Panc1 (cell line): ENCODE results near the gene FAM234B. TPM values are rescaled to one million over a fixed set of nuclear protein-coding genes. Genes with fewer than 3 reads are reported as not detected.

Experiments used
- ATAC-seq: fragments of 200-7000 bp; cut with Tn5 transposase; 2 replicates; pipeline ENCODE4 v1.9.1; 2020; ENCODE audit warnings: mild to moderate bottlenecking, moderate library complexity
- BruUV-seq: library from RNA; stranded (reverse); fragments of 400-500 nt; replicated peaks from 2 replicates; lab custom pipeline; 2021; lab: Mats Ljungman, UMichigan
- CTCF ChIA-PET: fragments of 300-600 bp; sonication (Branson Sonifier 250); formaldehyde crosslinking; loops from one replicate; lab custom pipeline; 2022; ENCODE audit warnings: antibody characterized with exemption; lab: Charles Lee
- POLR2A ChIA-PET: fragments of 300-600 bp; sonication (Branson Sonifier 250); formaldehyde crosslinking; loops from one replicate; lab custom pipeline; 2022; ENCODE audit warnings: antibody characterized with exemption; lab: Charles Lee
- DNase-seq: peaks from one replicate; pipeline ENCODE4 v3.0.0-alpha.2; 2010; ENCODE audit warnings: low read depth, low spot score
- H3K27ac ChIP-seq: 2 replicates; pipeline ENCODE4 v1.5.1; 2011; ENCODE audit warnings: mild to moderate bottlenecking, low read length, inconsistent platforms
- H3K27me3 ChIP-seq: fragments of 200-500 bp; sonication (Bioruptor generic); 2 replicates; pipeline ENCODE4 v1.6.0; 2014; ENCODE audit warnings: low read length, inconsistent platforms; ENCODE audit not compliant: control insufficient read depth, insufficient read depth
- H3K36me3 ChIP-seq: fragments of 200-500 bp; sonication (Bioruptor generic); 2 replicates; pipeline ENCODE4 v1.5.1; 2014; ENCODE audit warnings: inconsistent platforms, mild to moderate bottlenecking, low read length, moderate library complexity; ENCODE audit not compliant: control insufficient read depth, insufficient read depth
- H3K4me1 ChIP-seq: 2 replicates; pipeline ENCODE4 v1.5.1; 2011; ENCODE audit warnings: inconsistent platforms, mild to moderate bottlenecking, low read length, moderate library complexity; ENCODE audit not compliant: control insufficient read depth, insufficient read depth
- H3K4me3 ChIP-seq, 2 experiments: 2 replicates each; pipeline ENCODE4 v1.5.1; 2011 to 2012; ENCODE audit warnings: low read depth in 2 of 2, low read length in 2 of 2, mild to moderate bottlenecking in 2 of 2, inconsistent platforms in 1 of 2, moderate library complexity in 1 of 2
- H3K9me3 ChIP-seq: fragments of 200-500 bp; sonication (Bioruptor generic); 2 replicates; pipeline ENCODE4 v1.5.1; 2014; ENCODE audit warnings: low read depth, mild to moderate bottlenecking, inconsistent platforms, low read length, moderate library complexity; ENCODE audit not compliant: control insufficient read depth, insufficient read depth
- POLR2AphosphoS5 ChIP-seq: IDR thresholded peaks from 2 replicates; pipeline ENCODE4 v1.6.1; 2012; ENCODE audit warnings: mild to moderate bottlenecking, low read depth, low read length, moderate library complexity
- SIN3A ChIP-seq: IDR thresholded peaks from 2 replicates; pipeline ENCODE4 v1.6.1; 2012; ENCODE audit warnings: low read depth, mild to moderate bottlenecking, low read length, moderate library complexity, borderline replicate concordance; ENCODE audit not compliant: insufficient read depth
- TCF7L2 ChIP-seq: IDR thresholded peaks from 2 replicates; pipeline ENCODE4 v1.6.1; 2011; ENCODE audit warnings: mild to moderate bottlenecking, low read depth, low read length, inconsistent platforms
- in situ Hi-C: cut with HindIII; loops from 2 replicates; pipeline ENCODE4 v1.10.0; 2016; ENCODE audit warnings: low sequenced_read_pairs, low pct_unique_long_range_greater_than_20kb
- intact Hi-C: fragments of 100-400 bp; cut with micrococcal nuclease; formaldehyde crosslinking; loops from one replicate; pipeline ENCODE4 v1.10.0; 2022; ENCODE audit not compliant: unreplicated experiment
- total RNA-seq: library from RNA; stranded (reverse); gene quantifications from one replicate; pipeline ENCODE4 v1.2.1, GENCODE V29; 2021; ENCODE audit not compliant: unreplicated experiment
- TF ChIP-seq, protein P1 (sequence below): fragments of 450-650 bp; IDR thresholded peaks from 2 replicates; pipeline ENCODE4 v1.5.1; 2017; ENCODE audit warnings: mild to moderate bottlenecking
- TF ChIP-seq, protein P2 (sequence below), 2 experiments: IDR thresholded peaks; 2 replicates each; pipeline ENCODE4 v1.6.1; 2011 to 2012; ENCODE audit warnings: low read depth in 2 of 2, control low read depth in 1 of 2, low read length in 1 of 2, mild to moderate bottlenecking in 1 of 2, moderate library complexity in 1 of 2; ENCODE audit not compliant: insufficient read depth in 1 of 2

The FAM234B gene
- total RNA-seq, 1 experiment from 2014 or later = 5.4 TPM

DNA sequence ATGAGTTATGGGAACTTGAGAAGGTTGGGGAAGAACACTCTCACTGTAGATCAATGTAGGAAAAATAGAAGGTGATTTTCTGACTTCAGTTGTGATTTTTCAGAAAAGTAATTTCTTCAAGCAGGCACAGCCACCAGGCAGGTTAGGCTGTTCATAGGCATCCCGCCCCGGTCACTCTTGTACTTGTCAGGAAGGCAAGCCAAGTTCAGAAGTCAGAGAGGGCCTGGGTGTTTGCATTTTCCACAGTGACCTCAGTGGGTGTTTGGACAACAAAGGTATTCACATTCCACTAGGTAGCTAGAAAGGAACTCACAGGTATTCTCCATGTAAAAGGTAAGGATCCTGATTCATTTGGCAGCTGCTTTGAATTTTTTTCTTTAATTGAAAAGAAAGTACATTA lies 3.0 kb upstream of the FAM234B start:
- BruUV-seq = no TSS peak
- ATAC-seq = no peak
- no peaks in the 10 kb centered on the region for H3K36me3 ChIP-seq
- no peak overlapping the region for H3K4me3 ChIP-seq
- no peaks in the 10 kb centered on the region for H3K9me3 ChIP-seq
- H3K4me1 ChIP-seq = no peaks in the 10 kb centered on the region
- intact Hi-C loops (no loop called here), in situ Hi-C loops (no loop called here)
- POLR2A ChIA-PET = no interaction called here
- no peaks in the 10 kb centered on the region for H3K27me3 ChIP-seq
- no peak for DNase-seq
- TF ChIP-seq SIN3A = no peak
- no peak for TF ChIP-seq POLR2AphosphoS5
- TF ChIP-seq, protein P1, sequence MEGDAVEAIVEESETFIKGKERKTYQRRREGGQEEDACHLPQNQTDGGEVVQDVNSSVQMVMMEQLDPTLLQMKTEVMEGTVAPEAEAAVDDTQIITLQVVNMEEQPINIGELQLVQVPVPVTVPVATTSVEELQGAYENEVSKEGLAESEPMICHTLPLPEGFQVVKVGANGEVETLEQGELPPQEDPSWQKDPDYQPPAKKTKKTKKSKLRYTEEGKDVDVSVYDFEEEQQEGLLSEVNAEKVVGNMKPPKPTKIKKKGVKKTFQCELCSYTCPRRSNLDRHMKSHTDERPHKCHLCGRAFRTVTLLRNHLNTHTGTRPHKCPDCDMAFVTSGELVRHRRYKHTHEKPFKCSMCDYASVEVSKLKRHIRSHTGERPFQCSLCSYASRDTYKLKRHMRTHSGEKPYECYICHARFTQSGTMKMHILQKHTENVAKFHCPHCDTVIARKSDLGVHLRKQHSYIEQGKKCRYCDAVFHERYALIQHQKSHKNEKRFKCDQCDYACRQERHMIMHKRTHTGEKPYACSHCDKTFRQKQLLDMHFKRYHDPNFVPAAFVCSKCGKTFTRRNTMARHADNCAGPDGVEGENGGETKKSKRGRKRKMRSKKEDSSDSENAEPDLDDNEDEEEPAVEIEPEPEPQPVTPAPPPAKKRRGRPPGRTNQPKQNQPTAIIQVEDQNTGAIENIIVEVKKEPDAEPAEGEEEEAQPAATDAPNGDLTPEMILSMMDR = no peak
- TF ChIP-seq, protein P2, sequence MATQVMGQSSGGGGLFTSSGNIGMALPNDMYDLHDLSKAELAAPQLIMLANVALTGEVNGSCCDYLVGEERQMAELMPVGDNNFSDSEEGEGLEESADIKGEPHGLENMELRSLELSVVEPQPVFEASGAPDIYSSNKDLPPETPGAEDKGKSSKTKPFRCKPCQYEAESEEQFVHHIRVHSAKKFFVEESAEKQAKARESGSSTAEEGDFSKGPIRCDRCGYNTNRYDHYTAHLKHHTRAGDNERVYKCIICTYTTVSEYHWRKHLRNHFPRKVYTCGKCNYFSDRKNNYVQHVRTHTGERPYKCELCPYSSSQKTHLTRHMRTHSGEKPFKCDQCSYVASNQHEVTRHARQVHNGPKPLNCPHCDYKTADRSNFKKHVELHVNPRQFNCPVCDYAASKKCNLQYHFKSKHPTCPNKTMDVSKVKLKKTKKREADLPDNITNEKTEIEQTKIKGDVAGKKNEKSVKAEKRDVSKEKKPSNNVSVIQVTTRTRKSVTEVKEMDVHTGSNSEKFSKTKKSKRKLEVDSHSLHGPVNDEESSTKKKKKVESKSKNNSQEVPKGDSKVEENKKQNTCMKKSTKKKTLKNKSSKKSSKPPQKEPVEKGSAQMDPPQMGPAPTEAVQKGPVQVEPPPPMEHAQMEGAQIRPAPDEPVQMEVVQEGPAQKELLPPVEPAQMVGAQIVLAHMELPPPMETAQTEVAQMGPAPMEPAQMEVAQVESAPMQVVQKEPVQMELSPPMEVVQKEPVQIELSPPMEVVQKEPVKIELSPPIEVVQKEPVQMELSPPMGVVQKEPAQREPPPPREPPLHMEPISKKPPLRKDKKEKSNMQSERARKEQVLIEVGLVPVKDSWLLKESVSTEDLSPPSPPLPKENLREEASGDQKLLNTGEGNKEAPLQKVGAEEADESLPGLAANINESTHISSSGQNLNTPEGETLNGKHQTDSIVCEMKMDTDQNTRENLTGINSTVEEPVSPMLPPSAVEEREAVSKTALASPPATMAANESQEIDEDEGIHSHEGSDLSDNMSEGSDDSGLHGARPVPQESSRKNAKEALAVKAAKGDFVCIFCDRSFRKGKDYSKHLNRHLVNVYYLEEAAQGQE (IDR thresholded peaks at IDR 0.05; ENCODE audit: insufficient read depth in 1 of 2, low read depth in 2 of 2, low read length in 1 of 2) = no peak
- TF ChIP-seq TCF7L2 = no peak
- H3K27ac ChIP-seq = no peak overlapping the region
- CTCF ChIA-PET = no interaction called here

DNA sequence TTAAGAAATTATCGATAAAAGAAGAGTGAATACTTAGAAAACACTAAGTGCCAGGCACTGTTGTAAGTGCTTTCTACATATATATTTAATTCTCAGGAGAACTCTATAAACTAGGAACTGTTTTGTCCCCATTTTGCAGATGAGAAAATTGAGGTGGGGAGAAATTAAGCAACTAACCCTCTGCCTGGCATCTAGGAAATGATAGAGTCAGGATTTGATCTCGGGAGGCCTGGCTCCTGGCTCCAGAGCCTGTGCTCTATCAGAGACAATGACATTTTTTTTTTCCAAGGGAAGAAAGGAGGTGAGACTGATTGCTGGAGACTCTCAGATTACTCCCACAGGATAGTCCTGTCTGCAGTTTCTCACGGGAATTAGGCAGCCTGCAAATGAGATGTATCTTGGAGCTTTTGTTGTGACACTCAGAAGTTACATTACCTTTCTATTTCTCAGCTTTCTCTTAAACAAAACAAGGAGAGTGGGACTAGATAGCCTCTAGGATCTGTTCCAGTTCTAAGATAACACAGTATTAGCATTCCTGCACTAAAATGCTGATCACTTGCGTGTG lies 1.4 kb upstream of the FAM234B start:
- H3K27me3 ChIP-seq = no peaks in the 10 kb centered on the region
- H3K9me3 ChIP-seq = no peaks in the 10 kb centered on the region
- POLR2A ChIA-PET = no interaction called here
- no peak for TF ChIP-seq POLR2AphosphoS5
- TF ChIP-seq, protein P1 = no peak
- TF ChIP-seq TCF7L2 = no peak
- TF ChIP-seq, protein P2 (IDR thresholded peaks at IDR 0.05; ENCODE audit: insufficient read depth in 1 of 2, low read depth in 2 of 2, low read length in 1 of 2) = no peak
- TF ChIP-seq SIN3A = no peak
- in situ Hi-C loops = no loop called here
- H3K4me3 ChIP-seq = no peak overlapping the region
- H3K27ac ChIP-seq = no peak overlapping the region
- BruUV-seq = no TSS peak
- DNase-seq (no peak), ATAC-seq (no peak)
- no peaks in the 10 kb centered on the region for H3K36me3 ChIP-seq
- H3K4me1 ChIP-seq = no peaks in the 10 kb centered on the region
- CTCF ChIA-PET = no interaction called here
- intact Hi-C loops = no loop called here
